ENCODE results near the gene SLC6A9. TPM values are rescaled to one million over a fixed set of nuclear protein-coding genes. Genes with fewer than 3 reads are reported as not detected.

SLC6A9 gene
- total RNA-seq, 1 experiment from 2014 or later: 6.0 TPM

- H3K9me3 ChIP-seq: no peaks in the 10 kb centered on the region
- no peak for DNase-seq
- H3K36me3 ChIP-seq: peaks cover 15% of the 10 kb centered on the region
- H3K4me3 ChIP-seq: no peak overlapping the region
- H3K27me3 ChIP-seq: no peaks in the 10 kb centered on the region
These were observed 72.7 kb downstream of the SLC6A9 start for GRCh38 chr1:43958351-43959255.

DNA sequence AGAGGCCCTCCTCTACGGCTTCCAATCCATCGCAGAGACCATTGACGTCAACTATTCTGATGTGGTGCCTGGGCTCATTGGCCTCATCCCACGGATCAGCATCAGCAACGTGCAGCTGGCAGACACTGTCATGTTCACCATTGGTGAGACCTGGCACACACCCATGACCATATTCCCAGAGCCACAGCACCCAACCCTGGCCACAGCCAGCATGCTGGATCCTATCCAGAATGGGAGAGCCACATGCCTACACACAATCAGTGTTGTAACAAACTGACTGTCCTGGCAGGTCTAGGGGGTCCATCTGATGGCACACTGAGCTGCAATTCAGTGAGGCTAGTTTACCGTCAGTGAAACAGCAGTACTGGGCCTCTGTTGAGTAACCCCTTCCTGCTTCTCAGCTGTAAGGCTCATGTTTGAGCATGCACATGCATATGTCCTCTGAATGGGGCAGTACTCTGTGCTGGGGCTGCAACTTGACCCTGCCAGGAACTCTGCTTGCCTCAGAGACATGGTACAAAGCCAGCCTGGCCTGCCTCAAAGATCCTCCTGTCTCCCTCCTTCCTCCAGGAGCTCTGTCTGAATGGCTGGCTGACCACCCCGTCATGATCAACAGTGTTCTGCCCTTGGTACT, 73.7 kb downstream of the SLC6A9 start:
- H3K4me3 ChIP-seq: no peak overlapping the region
- H3K27me3 ChIP-seq: no peaks in the 10 kb centered on the region
- no peak for DNase-seq
- H3K36me3 ChIP-seq: peaks cover 15% of the 10 kb centered on the region
- no peaks in the 10 kb centered on the region for H3K9me3 ChIP-seq

DNA sequence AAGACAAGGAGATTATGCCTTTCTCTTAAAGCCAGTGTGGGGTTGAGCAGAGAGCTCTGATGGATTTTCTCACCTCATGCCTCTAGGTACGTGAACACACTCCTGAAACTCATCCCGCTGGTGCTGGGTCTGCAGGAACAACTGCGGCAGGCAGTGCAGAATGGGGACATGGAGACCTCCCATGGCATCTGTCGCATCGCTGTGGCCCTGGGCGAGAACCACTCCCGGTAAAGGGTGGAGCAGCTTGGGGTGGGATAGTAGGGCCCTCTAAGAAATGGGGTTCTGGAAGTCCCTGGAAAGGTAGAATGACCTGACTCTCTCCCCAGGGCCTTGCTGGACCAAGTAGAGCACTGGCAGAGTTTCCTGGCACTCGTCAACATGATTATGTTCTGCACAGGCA, 75.0 kb downstream of the SLC6A9 start:
- Histone ChIP-seq H3K9me3 (no peaks in the 10 kb centered on the region), H3K36me3 (peaks cover 20% of the 10 kb centered on the region), H3K4me3 (no peak overlapping the region), H3K27me3 (no peaks in the 10 kb centered on the region)
- no peak for DNase-seq

DNA sequence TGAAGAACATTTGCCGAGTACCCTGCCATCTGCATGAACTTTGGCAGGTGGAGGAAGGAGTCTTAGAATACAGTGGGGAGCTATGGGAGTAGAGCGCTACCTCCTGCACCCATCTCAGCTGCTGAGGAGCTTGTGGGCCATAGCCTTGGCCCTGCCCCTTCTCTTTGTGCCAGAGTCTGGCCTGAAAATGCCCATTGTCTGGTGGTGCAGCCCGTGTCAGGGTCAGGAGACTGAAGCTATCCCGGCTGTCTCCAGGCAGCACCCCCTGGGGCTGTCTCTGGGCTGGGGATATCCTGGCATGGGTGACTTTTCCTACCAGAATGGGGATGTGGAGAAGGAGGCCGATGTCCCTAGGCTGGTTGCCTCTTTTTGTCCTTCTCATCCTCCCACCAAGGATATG, 77.2 kb downstream of the SLC6A9 start:
- DNase-seq: no peak
- Histone ChIP-seq H3K27me3 (no peaks in the 10 kb centered on the region), H3K9me3 (no peaks in the 10 kb centered on the region), H3K36me3 (peaks cover 25% of the 10 kb centered on the region), H3K4me3 (no peak overlapping the region)

GRCh38 chr1:43953361-43953760, 77.9 kb downstream of the SLC6A9 start:
- peaks cover 25% of the 10 kb centered on the region for H3K36me3 ChIP-seq
- DNase-seq: no peak
- H3K4me3 ChIP-seq: no peak overlapping the region
- no peaks in the 10 kb centered on the region for H3K9me3 ChIP-seq
- H3K27me3 ChIP-seq: no peaks in the 10 kb centered on the region

- Histone ChIP-seq H3K36me3 (peaks cover 22% of the 10 kb centered on the region), H3K9me3 (no peaks in the 10 kb centered on the region), H3K27me3 (no peaks in the 10 kb centered on the region), H3K4me3 (no peak overlapping the region)
- no peak for DNase-seq
These were observed 78.4 kb downstream of the SLC6A9 start for GRCh38 chr1:43952731-43953346.

DNA sequence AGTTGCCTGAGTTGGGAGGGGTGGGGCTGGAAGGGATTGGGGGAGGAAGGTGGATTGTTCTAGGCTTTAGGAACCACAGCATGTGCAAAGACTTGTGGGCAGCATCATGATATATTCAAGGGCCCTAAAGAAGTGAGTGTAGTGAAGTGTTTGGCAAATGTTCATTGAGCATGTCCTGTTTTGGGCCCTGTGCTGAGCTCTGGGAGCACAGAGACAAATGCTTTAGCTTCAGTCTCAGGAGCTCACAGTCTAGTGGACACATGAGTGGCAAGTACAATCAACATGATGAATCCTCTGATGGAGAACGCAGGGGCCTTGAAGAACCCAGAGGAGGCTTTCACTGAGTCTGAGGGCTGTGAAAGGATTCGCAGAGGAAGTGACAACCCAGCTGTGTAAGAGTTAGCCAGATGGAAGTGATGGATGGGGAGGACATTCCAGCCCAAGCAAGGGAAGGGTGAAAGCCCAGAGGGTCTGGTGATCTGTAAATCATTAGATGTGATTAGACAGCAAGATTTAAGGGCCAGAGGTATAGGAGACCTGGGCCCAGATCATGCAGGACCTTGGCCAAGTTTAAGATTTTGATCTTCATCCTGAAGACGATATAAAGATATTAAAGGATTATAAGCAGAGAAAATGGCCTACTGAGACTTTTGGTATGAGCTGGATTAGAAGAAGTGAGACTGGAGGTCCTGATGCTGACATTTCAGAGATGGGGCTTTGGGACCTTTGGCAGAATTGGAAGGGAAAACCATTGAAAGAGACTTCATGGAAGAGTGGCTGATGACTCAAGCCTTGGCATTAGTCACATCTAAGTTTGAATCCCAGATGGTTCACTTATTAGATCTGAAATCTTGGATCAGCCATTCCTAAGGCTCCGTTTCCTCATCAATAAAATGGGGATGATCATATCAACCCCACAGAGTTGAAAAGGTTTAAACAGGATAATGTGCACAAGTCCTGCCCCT, 80.0 kb downstream of the SLC6A9 start:
- no peaks in the 10 kb centered on the region for H3K27me3 ChIP-seq
- H3K4me3 ChIP-seq: no peak overlapping the region
- peaks cover 16% of the 10 kb centered on the region for H3K36me3 ChIP-seq
- no peaks in the 10 kb centered on the region for H3K9me3 ChIP-seq
- DNase-seq: no peak

- peaks cover 14% of the 10 kb centered on the region for H3K36me3 ChIP-seq
- H3K27me3 ChIP-seq: no peaks in the 10 kb centered on the region
- no peak for DNase-seq
- H3K9me3 ChIP-seq: no peaks in the 10 kb centered on the region
- H3K4me3 ChIP-seq: no peak overlapping the region
These were observed 81.6 kb downstream of the SLC6A9 start for GRCh38 chr1:43949678-43950077.

DNA sequence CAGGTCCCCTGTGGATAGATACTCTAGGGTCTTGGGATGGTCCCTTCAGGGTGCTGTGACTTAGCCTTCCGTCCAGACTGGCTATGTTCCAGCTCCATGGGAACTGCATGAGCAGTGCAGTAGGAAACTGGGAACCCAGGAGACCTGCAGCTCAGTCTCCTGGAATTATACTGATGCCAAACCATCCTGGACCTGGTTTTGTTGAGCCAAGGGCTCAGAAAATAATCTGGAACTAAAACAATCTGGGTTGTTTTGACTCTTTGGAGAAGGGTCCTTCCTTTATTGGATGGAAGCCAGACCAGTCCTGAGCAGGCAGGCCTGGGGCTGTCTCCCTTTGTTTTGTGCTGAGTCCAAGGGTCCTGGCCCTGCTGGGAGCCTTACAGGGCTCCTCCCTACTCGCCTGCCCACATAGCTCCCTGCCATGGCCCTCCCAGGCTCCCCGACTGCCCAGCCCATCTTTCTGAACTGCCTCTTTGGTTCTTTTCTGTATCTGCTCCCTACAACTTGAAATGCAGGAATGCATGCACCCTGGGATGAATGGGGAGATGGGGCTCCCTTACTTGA, 83.3 kb downstream of the SLC6A9 start:
- no peak for DNase-seq
- H3K36me3 ChIP-seq: peaks cover 14% of the 10 kb centered on the region
- H3K9me3 ChIP-seq: no peaks in the 10 kb centered on the region
- peak overlapping the region; percentile 76 for H3K4me3 ChIP-seq
- H3K27me3 ChIP-seq: no peaks in the 10 kb centered on the region

GRCh38 chr1:43947061-43947873, 84.0 kb downstream of the SLC6A9 start:
- no peaks in the 10 kb centered on the region for H3K9me3 ChIP-seq
- no peaks in the 10 kb centered on the region for H3K27me3 ChIP-seq
- no peak for DNase-seq
- peak overlapping the region; percentile 76 for H3K4me3 ChIP-seq
- peaks cover 14% of the 10 kb centered on the region for H3K36me3 ChIP-seq

Other genes with a start within 250 kb of the SLC6A9 start
- not detected in 2 replicates for gene ARTN, start 97.7 kb downstream of the SLC6A9 start, total RNA-seq (2014; rRNA removed; shearing (Covaris generic); ENCODE audit: low replicate concordance)
- 14.4 and 24.4 TPM in 2 replicates for gene IPO13, start 84.5 kb downstream of the SLC6A9 start, total RNA-seq (2014; rRNA removed; shearing (Covaris generic); ENCODE audit: low replicate concordance)
- gene DPH2, start 61.5 kb downstream of the SLC6A9 start, total RNA-seq (2014; rRNA removed; shearing (Covaris generic); ENCODE audit: low replicate concordance): 20.7 and 44.0 TPM in 2 replicates
- gene ATP6V0B, start 56.5 kb downstream of the SLC6A9 start, total RNA-seq (2014; rRNA removed; shearing (Covaris generic); ENCODE audit: low replicate concordance): 124 and 126 TPM in 2 replicates
- gene B4GALT2, start 52.3 kb downstream of the SLC6A9 start, total RNA-seq (2014; rRNA removed; shearing (Covaris generic); ENCODE audit: low replicate concordance): 62.1 and 95.8 TPM in 2 replicates
- gene CCDC24, start 39.9 kb downstream of the SLC6A9 start, total RNA-seq (2014; rRNA removed; shearing (Covaris generic); ENCODE audit: low replicate concordance): 1.6 and 5.9 TPM in 2 replicates
- gene KLF17, start 87.4 kb upstream of the SLC6A9 start, total RNA-seq (2014; rRNA removed; shearing (Covaris generic); ENCODE audit: low replicate concordance): 3.1 TPM in 1 of 2 replicates, not detected in the other
- gene KLF18, start 110.2 kb upstream of the SLC6A9 start, total RNA-seq (2014; rRNA removed; shearing (Covaris generic); ENCODE audit: low replicate concordance): not detected in 2 replicates
- 15.6 and 36.4 TPM in 2 replicates for gene DMAP1, start 182.0 kb upstream of the SLC6A9 start, total RNA-seq (2014; rRNA removed; shearing (Covaris generic); ENCODE audit: low replicate concordance)

Data from MG63 (cell line).